B cell (primary cell): ENCODE results near the gene ACAP1. TPM values are rescaled to one million over a fixed set of nuclear protein-coding genes. Genes with fewer than 3 reads are reported as not detected.

Source experiments
- ATAC-seq: fragments of 200-7000 bp; cut with Tn5 transposase; one replicate; pipeline ENCODE4 v1.10.0; 2021; ENCODE audit warnings: low read depth, mild to moderate bottlenecking, moderate number of reproducible peaks, moderate library complexity
- CTCF ChIA-PET: fragments of 350-600 bp; sonication (Branson Sonifier 250); formaldehyde crosslinking; loops from one replicate; lab custom pipeline; 2021; ENCODE audit warnings: antibody characterized with exemption, inconsistent platforms; lab: Charles Lee
- POLR2A ChIA-PET: fragments of 350-600 bp; sonication (Branson Sonifier 250); formaldehyde crosslinking; loops from one replicate; lab custom pipeline; 2021; ENCODE audit warnings: antibody characterized with exemption; lab: Charles Lee
- DNase-seq: peaks from one replicate; pipeline ENCODE4 v3.0.0; 2013
- H2AFZ ChIP-seq: 2 replicates; pipeline ENCODE4 v1.6.1; 2012; ENCODE audit warnings: mild to moderate bottlenecking, low read depth, low read length; ENCODE audit not compliant: insufficient read depth, poor library complexity, severe bottlenecking
- H3K27ac ChIP-seq, 2 donors: 1 replicate in 1 of 2; 2 replicates in 1 of 2; pipeline ENCODE4 v1.5.1; 2012 to 2013; ENCODE audit warnings: low read length in 2 of 2, mild to moderate bottlenecking in 2 of 2, moderate library complexity in 1 of 2
- H3K27me3 ChIP-seq, 4 experiments: fragments of 200-600 bp in 1 of 4; sonication (generic) in 1 of 4; replicated peaks in 1 of 4; 1 replicate in 2 of 4; 2 replicates in 2 of 4; pipeline versions ENCODE4 v1.6.1 to v1.7.0; 2013 to 2016; ENCODE audit warnings: low read length in 3 of 4, mild to moderate bottlenecking in 2 of 4, mixed read lengths in 1 of 4, moderate library complexity in 1 of 4; ENCODE audit not compliant: insufficient read depth in 4 of 4, control insufficient read depth in 3 of 4; ENCODE audit errors: control extremely low read depth in 1 of 4
- H3K36me3 ChIP-seq, 2 experiments: replicated peaks in 1 of 2; 1 replicate in 1 of 2; 2 replicates in 1 of 2; pipeline versions ENCODE4 v1.6.1 to v1.7.1; 2013; ENCODE audit warnings: low read length in 1 of 2; ENCODE audit not compliant: insufficient read depth in 2 of 2, control insufficient read depth in 1 of 2; ENCODE audit errors: control extremely low read depth in 1 of 2, extremely low read depth in 1 of 2
- H3K4me1 ChIP-seq, 2 donors: fragments of 200-600 bp in 1 of 2; sonication (generic) in 1 of 2; 1 replicate in 1 of 2; 2 replicates in 1 of 2; pipeline versions ENCODE4 v1.5.1 to v1.6.1; 2013 to 2017; ENCODE audit warnings: low read length in 2 of 2; ENCODE audit not compliant: control insufficient read depth in 2 of 2, insufficient read depth in 2 of 2
- H3K4me2 ChIP-seq: replicated peaks from 2 replicates; pipeline ENCODE3; 2012; ENCODE audit warnings: mild to moderate bottlenecking, low read depth, low read length; ENCODE audit not compliant: poor library complexity, severe bottlenecking
- H3K4me3 ChIP-seq, 5 experiments: fragments of 200-600 bp in 1 of 5; sonication (generic) in 1 of 5; 1 replicate in 3 of 5; 2 replicates in 2 of 5; pipeline versions ENCODE4 v1.5.1 to v1.7.0; 2011 to 2016; ENCODE audit warnings: low read length in 4 of 5, mild to moderate bottlenecking in 4 of 5, low read depth in 2 of 5, control low read depth in 1 of 5, moderate library complexity in 1 of 5; ENCODE audit not compliant: insufficient read depth in 1 of 5; ENCODE audit errors: control extremely low read depth in 1 of 5, extremely low read depth in 1 of 5
- H3K79me2 ChIP-seq: fragments of 200-600 bp; sonication (generic); one replicate; pipeline ENCODE4 v1.6.0; 2016; ENCODE audit warnings: low read length; ENCODE audit not compliant: control insufficient read depth, insufficient read depth
- H3K9ac ChIP-seq: fragments of 200-600 bp; sonication (generic); 2 replicates; pipeline ENCODE4 v1.6.1; 2017; ENCODE audit warnings: mild to moderate bottlenecking, low read length, moderate library complexity
- H3K9me3 ChIP-seq, 3 donors: one replicate each; pipeline versions ENCODE4 v1.6.1 to v1.7.1; 2013; ENCODE audit warnings: low read length in 2 of 3; ENCODE audit not compliant: control insufficient read depth in 2 of 3, insufficient read depth in 1 of 3; ENCODE audit errors: control extremely low read depth in 1 of 3
- H4K20me1 ChIP-seq: 2 replicates; pipeline ENCODE4 v1.6.0; 2012; ENCODE audit warnings: mild to moderate bottlenecking, low read length; ENCODE audit not compliant: insufficient read depth, control insufficient read depth, poor library complexity, severe bottlenecking
- H3K27ac Mint-ChIP-seq: one replicate; pipeline ENCODE4 v1.8.0; 2021; ENCODE audit warnings: mixed read lengths
- H3K27me3 Mint-ChIP-seq: one replicate; pipeline ENCODE4 v1.8.0; 2021; ENCODE audit warnings: mixed read lengths
- H3K4me1 Mint-ChIP-seq: one replicate; pipeline ENCODE4 v1.8.0; 2021; ENCODE audit warnings: mixed read lengths
- H3K4me3 Mint-ChIP-seq: one replicate; pipeline ENCODE4 v1.8.0; 2021; ENCODE audit warnings: mixed read lengths
- H3K9me3 Mint-ChIP-seq: one replicate; pipeline ENCODE4 v1.8.0; 2022; ENCODE audit warnings: mixed read lengths; ENCODE audit not compliant: insufficient read depth
- EZH2 ChIP-seq: IDR thresholded peaks from 2 replicates; pipeline ENCODE4 v1.6.1; 2012; ENCODE audit warnings: borderline replicate concordance, low read depth, mild to moderate bottlenecking, moderate library complexity, low read length; ENCODE audit not compliant: insufficient read depth, poor library complexity, severe bottlenecking
- WGBS: methylation state at CpG from one replicate; pipeline ENCODE4 v1.1.5; 2013; ENCODE audit warnings: missing lambda C conversion rate; ENCODE audit not compliant: insufficient coverage; 5-methylcytosine and 5-hydroxymethylcytosine counted together
- intact Hi-C: fragments of 100-400 bp; cut with micrococcal nuclease; formaldehyde crosslinking; loops from one replicate; pipeline ENCODE4 v1.10.0; 2022
- polyA plus RNA-seq: library from polyadenylated mRNA; depleted of rRNA; stranded (reverse); fragments of >200 nt; gene quantifications from 2 replicates; pipeline ENCODE4 v1.2.3, GENCODE V29; 2012
- total RNA-seq, 2 donors: library from RNA; stranded (reverse); fragments of 120-200 nt in 1 of 2; gene quantifications; 1 replicate in 1 of 2; 2 replicates in 1 of 2; pipeline versions ENCODE4 v1.2.3 to v1.2.4, GENCODE V29; 2013 to 2022
- TF ChIP-seq, protein P1 (sequence below): fragments of 200-600 bp; IDR thresholded peaks from one replicate; pipeline ENCODE4 v1.8.0; 2022; ENCODE audit warnings: antibody characterized with exemption, mild to moderate bottlenecking

Gene ACAP1
- total and polyA plus RNA-seq, 2 donors (not counting 1 experiment from before 2014, with no cell fraction given) = 392 to 412 TPM

DNA sequence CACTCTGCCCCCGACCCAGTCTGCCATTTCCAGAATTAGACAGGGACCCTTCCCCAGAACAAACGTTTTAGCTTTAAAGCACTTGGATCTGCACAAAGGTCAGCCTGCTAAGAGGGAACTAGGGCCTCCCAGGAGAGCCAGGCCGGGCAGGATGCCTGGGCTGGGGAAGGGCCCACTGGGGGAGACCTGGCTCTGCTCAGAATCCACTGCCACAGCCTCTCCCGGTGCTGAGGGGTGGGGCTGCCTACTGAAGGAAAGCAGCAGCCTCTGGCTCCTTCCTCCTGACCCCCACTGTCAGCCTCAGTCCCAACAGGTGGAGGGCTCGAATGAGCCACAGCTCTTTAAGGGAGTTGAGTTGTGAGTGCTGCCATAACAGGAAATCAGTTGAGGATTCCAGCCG is 43.6 kb upstream of the ACAP1 start:
- intact Hi-C loops = loop anchor here (10.0 kb wide), 1 partner anchor 158 kb away; no protein-coding TSS in a partner anchor
- POLR2A ChIA-PET = no interaction called here

DNA sequence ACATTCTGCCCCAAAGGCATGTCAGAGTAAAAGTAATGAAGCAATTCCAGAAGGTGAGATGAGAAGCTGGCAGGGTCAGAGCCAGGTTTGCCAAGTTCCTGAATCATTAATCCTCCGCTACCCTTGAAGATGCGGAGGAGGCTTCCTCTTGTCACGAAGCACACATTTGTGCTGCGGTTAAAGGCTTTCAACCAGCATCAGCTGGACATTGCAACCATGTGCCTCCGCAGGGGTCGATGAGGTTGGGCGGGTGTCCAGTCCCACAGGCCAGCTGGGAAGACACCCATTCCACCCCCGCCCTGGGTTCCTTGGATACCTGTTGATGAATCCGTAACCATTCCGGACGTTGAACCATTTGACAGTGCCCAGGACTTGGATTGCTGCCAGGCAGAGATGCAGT is 43.2 kb upstream of the ACAP1 start:
- no peak for DNase-seq
- Histone ChIP-seq H4K20me1 (no peaks in the 10 kb centered on the region), H2AFZ (no peak overlapping the region), H3K9ac (no peak overlapping the region), H3K4me2 (no peak overlapping the region), H3K4me1 (peaks cover 28 to 30% of the 10 kb centered on the region in 2 donors), H3K4me3 (no peak overlapping the region), H3K79me2 (no peaks in the 10 kb centered on the region), H3K27ac (no peak overlapping the region), H3K36me3 (no peaks in the 10 kb centered on the region), H3K9me3 (peaks cover 0 to 7% (median 0%) of the 10 kb centered on the region in 3 donors), H3K27me3 (peaks cover 0 to 56% (median 15%) of the 10 kb centered on the region in 4 experiments)
- 98% methylated on average over 8 of the region's 11 CpGs for WGBS
- H3K27me3 Mint-ChIP-seq = peaks cover 41% of the 10 kb centered on the region
- CTCF ChIA-PET = interaction anchor here (1.2 kb wide), 1 partner anchor 34 kb away, joined by 3 read pairs; no protein-coding TSS in a partner anchor
- intact Hi-C loops = loop anchor here (10.0 kb wide), 1 partner anchor 158 kb away; no protein-coding TSS in a partner anchor
- H3K9me3 Mint-ChIP-seq = no peaks in the 10 kb centered on the region
- peaks cover 22% of the 10 kb centered on the region for H3K4me1 Mint-ChIP-seq
- no peak for ATAC-seq
- peak overlapping the region; percentile 77 for H3K4me3 Mint-ChIP-seq
- POLR2A ChIA-PET = interaction anchor here (0.7 to 1.4 kb wide), 2 partner anchors 12 to 75 kb away, joined by 4 to 7 read pairs; partner anchors contain the start of gene SLC2A4
- TF ChIP-seq, protein P1, sequence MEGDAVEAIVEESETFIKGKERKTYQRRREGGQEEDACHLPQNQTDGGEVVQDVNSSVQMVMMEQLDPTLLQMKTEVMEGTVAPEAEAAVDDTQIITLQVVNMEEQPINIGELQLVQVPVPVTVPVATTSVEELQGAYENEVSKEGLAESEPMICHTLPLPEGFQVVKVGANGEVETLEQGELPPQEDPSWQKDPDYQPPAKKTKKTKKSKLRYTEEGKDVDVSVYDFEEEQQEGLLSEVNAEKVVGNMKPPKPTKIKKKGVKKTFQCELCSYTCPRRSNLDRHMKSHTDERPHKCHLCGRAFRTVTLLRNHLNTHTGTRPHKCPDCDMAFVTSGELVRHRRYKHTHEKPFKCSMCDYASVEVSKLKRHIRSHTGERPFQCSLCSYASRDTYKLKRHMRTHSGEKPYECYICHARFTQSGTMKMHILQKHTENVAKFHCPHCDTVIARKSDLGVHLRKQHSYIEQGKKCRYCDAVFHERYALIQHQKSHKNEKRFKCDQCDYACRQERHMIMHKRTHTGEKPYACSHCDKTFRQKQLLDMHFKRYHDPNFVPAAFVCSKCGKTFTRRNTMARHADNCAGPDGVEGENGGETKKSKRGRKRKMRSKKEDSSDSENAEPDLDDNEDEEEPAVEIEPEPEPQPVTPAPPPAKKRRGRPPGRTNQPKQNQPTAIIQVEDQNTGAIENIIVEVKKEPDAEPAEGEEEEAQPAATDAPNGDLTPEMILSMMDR = no peak
- no peak for TF ChIP-seq EZH2
- H3K27ac Mint-ChIP-seq = no peak overlapping the region

More for the DNA sequence above, 43.6 kb upstream of the ACAP1 start:
- no peak overlapping the region for H3K27ac ChIP-seq
- TF ChIP-seq, protein P1 = no peak
- no peak for TF ChIP-seq EZH2
- H3K4me3 Mint-ChIP-seq = peak overlapping the region; percentile 52
- no peaks in the 10 kb centered on the region for H3K9me3 Mint-ChIP-seq
- H3K9me3 ChIP-seq = peaks cover 0 to 7% (median 0%) of the 10 kb centered on the region in 3 donors
- no peak overlapping the region for H2AFZ ChIP-seq
- H4K20me1 ChIP-seq = no peaks in the 10 kb centered on the region
- 67% methylated on average over 1 of the region's 6 CpGs for WGBS
- H3K4me1 ChIP-seq = peaks cover 28 to 30% of the 10 kb centered on the region in 2 donors
- no peak overlapping the region for H3K27ac Mint-ChIP-seq
- H3K79me2 ChIP-seq = no peaks in the 10 kb centered on the region
- H3K9ac ChIP-seq = no peak overlapping the region
- ATAC-seq (no peak), DNase-seq (no peak)
- H3K4me3 ChIP-seq = no peak overlapping the region
- no peak overlapping the region for H3K4me2 ChIP-seq
- no peaks in the 10 kb centered on the region for H3K36me3 ChIP-seq
- H3K4me1 Mint-ChIP-seq = peaks cover 22% of the 10 kb centered on the region
- H3K27me3 Mint-ChIP-seq = peaks cover 45% of the 10 kb centered on the region
- peaks cover 0 to 58% (median 15%) of the 10 kb centered on the region in 4 experiments for H3K27me3 ChIP-seq
- CTCF ChIA-PET = interaction anchor here (1.2 kb wide), 1 partner anchor 33 kb away, joined by 3 read pairs; no protein-coding TSS in a partner anchor
